Stomach (tissue), 4 donors: ENCODE data around the gene NCAPG2.

Source experiments
- EP300 ChIP-seq: sonication (generic); formaldehyde crosslinking; IDR thresholded peaks from one replicate; pipeline ENCODE4 v1.6.1; 2017; ENCODE audit warnings: antibody characterized with exemption
- POLR2A ChIP-seq, 4 donors: fragments of 450-650 bp; IDR thresholded peaks; one replicate each; pipeline ENCODE4 v1.6.1; 2016; ENCODE audit warnings: antibody characterized with exemption in 4 of 4, control low read depth in 2 of 4, mild to moderate bottlenecking in 1 of 4, moderate library complexity in 1 of 4
- POLR2AphosphoS5 ChIP-seq, 3 donors: sonication (generic); formaldehyde crosslinking; IDR thresholded peaks; one replicate each; pipeline ENCODE4 v1.6.1; 2016; ENCODE audit warnings: antibody characterized with exemption in 3 of 3
- TF ChIP-seq, protein P1 (sequence below), 7 experiments: fragments of 450-650 bp in 4 of 7; fragments of 200-600 bp in 3 of 7; sonication (generic) in 3 of 7; IDR thresholded peaks; one replicate each; pipeline ENCODE4 v1.5.1; 2016 to 2019; ENCODE audit warnings: antibody characterized with exemption in 7 of 7, control low read depth in 2 of 7, mild to moderate bottlenecking in 1 of 7

GRCh38 chr7:158613481-158613880, 91.1 kb downstream of the NCAPG2 start:
- TF ChIP-seq, protein P1, sequence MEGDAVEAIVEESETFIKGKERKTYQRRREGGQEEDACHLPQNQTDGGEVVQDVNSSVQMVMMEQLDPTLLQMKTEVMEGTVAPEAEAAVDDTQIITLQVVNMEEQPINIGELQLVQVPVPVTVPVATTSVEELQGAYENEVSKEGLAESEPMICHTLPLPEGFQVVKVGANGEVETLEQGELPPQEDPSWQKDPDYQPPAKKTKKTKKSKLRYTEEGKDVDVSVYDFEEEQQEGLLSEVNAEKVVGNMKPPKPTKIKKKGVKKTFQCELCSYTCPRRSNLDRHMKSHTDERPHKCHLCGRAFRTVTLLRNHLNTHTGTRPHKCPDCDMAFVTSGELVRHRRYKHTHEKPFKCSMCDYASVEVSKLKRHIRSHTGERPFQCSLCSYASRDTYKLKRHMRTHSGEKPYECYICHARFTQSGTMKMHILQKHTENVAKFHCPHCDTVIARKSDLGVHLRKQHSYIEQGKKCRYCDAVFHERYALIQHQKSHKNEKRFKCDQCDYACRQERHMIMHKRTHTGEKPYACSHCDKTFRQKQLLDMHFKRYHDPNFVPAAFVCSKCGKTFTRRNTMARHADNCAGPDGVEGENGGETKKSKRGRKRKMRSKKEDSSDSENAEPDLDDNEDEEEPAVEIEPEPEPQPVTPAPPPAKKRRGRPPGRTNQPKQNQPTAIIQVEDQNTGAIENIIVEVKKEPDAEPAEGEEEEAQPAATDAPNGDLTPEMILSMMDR (IDR thresholded peaks at IDR 0.05) = no peak
- TF ChIP-seq EP300 = no peak
- TF ChIP-seq POLR2AphosphoS5 (IDR thresholded peaks at IDR 0.05) = no peak
- no peak for TF ChIP-seq POLR2A (IDR thresholded peaks at IDR 0.05)
